Measurements from ENCODE around the gene ZNF618. TPM values are rescaled to one million over a fixed set of nuclear protein-coding genes. Genes with fewer than 3 reads are reported as not detected.

ZNF618 gene
- total RNA-seq, 1 donor from 2014 or later = 12.1 TPM

- no peak for TF ChIP-seq CTCF (IDR thresholded peaks at IDR 0.05; ENCODE audit: insufficient read depth, low read length, poor library complexity, severe bottlenecking)
- no peak overlapping the region for H3K4me3 ChIP-seq (ENCODE audit: low read depth, low read length)
These were observed 50.1 kb downstream of the ZNF618 start for GRCh38 chr9:113926211-113926610.

GRCh38 chr9:113927277-113927676, 51.2 kb downstream of the ZNF618 start:
- Histone ChIP-seq H3K4me3 (ENCODE audit: low read depth, low read length) (no peak overlapping the region), H3K27me3 (ENCODE audit: control insufficient read depth, insufficient read depth, low read length) (no peaks in the 10 kb centered on the region), H3K36me3 (ENCODE audit: control insufficient read depth, insufficient read depth, low read length) (no peaks in the 10 kb centered on the region)
- TF ChIP-seq CTCF (IDR thresholded peaks at IDR 0.05; ENCODE audit: insufficient read depth, low read length, poor library complexity, severe bottlenecking) = no peak
- no peak for DNase-seq (ENCODE audit: low read depth)

More at GRCh38 chr9:113926211-113926610, 50.1 kb downstream of the ZNF618 start:
- DNase-seq (ENCODE audit: low read depth) = no peak
- no peaks in the 10 kb centered on the region for H3K36me3 ChIP-seq (ENCODE audit: control insufficient read depth, insufficient read depth, low read length)
- H3K27me3 ChIP-seq (ENCODE audit: control insufficient read depth, insufficient read depth, low read length) = no peaks in the 10 kb centered on the region

- Histone ChIP-seq H3K27me3 (ENCODE audit: control insufficient read depth, insufficient read depth, low read length) (no peaks in the 10 kb centered on the region), H3K4me3 (ENCODE audit: low read depth, low read length) (no peak overlapping the region), H3K36me3 (ENCODE audit: control insufficient read depth, insufficient read depth, low read length) (no peaks in the 10 kb centered on the region)
- no peak for TF ChIP-seq CTCF (IDR thresholded peaks at IDR 0.05; ENCODE audit: insufficient read depth, low read length, poor library complexity, severe bottlenecking)
- DNase-seq (ENCODE audit: low read depth) = no peak
These were observed 52.2 kb downstream of the ZNF618 start for GRCh38 chr9:113928269-113928668.

- no peak for DNase-seq (ENCODE audit: low read depth)
- no peaks in the 10 kb centered on the region for H3K27me3 ChIP-seq (ENCODE audit: control insufficient read depth, insufficient read depth, low read length)
- H3K36me3 ChIP-seq (ENCODE audit: control insufficient read depth, insufficient read depth, low read length) = no peaks in the 10 kb centered on the region
These were observed 53.7 kb downstream of the ZNF618 start for GRCh38 chr9:113929634-113930389.

GRCh38 chr9:113930390-113930783, 54.3 kb downstream of the ZNF618 start:
- no peak for TF ChIP-seq CTCF (IDR thresholded peaks at IDR 0.05; ENCODE audit: insufficient read depth, low read length, poor library complexity, severe bottlenecking)
- no peaks in the 10 kb centered on the region for H3K36me3 ChIP-seq (ENCODE audit: control insufficient read depth, insufficient read depth, low read length)
- DNase-seq (ENCODE audit: low read depth) = no peak
- H3K27me3 ChIP-seq (ENCODE audit: control insufficient read depth, insufficient read depth, low read length) = no peaks in the 10 kb centered on the region
- no peak overlapping the region for H3K4me3 ChIP-seq (ENCODE audit: low read depth, low read length)

More at GRCh38 chr9:113929634-113930389, 53.7 kb downstream of the ZNF618 start:
- no peak for TF ChIP-seq CTCF (IDR thresholded peaks at IDR 0.05; ENCODE audit: insufficient read depth, low read length, poor library complexity, severe bottlenecking)
- H3K4me3 ChIP-seq (ENCODE audit: low read depth, low read length) = no peak overlapping the region

- no peak for DNase-seq (ENCODE audit: low read depth)
- no peak overlapping the region for H3K4me3 ChIP-seq (ENCODE audit: low read depth, low read length)
- H3K27me3 ChIP-seq (ENCODE audit: control insufficient read depth, insufficient read depth, low read length) = no peaks in the 10 kb centered on the region
- no peak for TF ChIP-seq CTCF (IDR thresholded peaks at IDR 0.05; ENCODE audit: insufficient read depth, low read length, poor library complexity, severe bottlenecking)
- H3K36me3 ChIP-seq (ENCODE audit: control insufficient read depth, insufficient read depth, low read length) = no peaks in the 10 kb centered on the region
These were observed 55.0 kb downstream of the ZNF618 start for GRCh38 chr9:113931140-113931539.

All from kidney epithelial cell (primary cell).